Occipital lobe (tissue), 2 donors: Measurements from ENCODE around the gene PACS1. TPM values are rescaled to one million over a fixed set of nuclear protein-coding genes. Genes with fewer than 3 reads are reported as not detected.
"Not testable (repeated sequence)": the region's sequence is repeated elsewhere in the genome, so short reads cannot be mapped to it uniquely, and the experiment has no call there.

Experiments used
- DNase-seq: peaks from one replicate; lab custom pipeline; 2025; lab: John Stamatoyannopoulos, UW
- total RNA-seq: library from RNA; depleted of rRNA; stranded (reverse); fragments of >200 nt; gene quantifications from one replicate; pipeline ENCODE4 v1.2.3, GENCODE V29; 2014

The PACS1 gene
- 34.5 TPM for total RNA-seq

DNA sequence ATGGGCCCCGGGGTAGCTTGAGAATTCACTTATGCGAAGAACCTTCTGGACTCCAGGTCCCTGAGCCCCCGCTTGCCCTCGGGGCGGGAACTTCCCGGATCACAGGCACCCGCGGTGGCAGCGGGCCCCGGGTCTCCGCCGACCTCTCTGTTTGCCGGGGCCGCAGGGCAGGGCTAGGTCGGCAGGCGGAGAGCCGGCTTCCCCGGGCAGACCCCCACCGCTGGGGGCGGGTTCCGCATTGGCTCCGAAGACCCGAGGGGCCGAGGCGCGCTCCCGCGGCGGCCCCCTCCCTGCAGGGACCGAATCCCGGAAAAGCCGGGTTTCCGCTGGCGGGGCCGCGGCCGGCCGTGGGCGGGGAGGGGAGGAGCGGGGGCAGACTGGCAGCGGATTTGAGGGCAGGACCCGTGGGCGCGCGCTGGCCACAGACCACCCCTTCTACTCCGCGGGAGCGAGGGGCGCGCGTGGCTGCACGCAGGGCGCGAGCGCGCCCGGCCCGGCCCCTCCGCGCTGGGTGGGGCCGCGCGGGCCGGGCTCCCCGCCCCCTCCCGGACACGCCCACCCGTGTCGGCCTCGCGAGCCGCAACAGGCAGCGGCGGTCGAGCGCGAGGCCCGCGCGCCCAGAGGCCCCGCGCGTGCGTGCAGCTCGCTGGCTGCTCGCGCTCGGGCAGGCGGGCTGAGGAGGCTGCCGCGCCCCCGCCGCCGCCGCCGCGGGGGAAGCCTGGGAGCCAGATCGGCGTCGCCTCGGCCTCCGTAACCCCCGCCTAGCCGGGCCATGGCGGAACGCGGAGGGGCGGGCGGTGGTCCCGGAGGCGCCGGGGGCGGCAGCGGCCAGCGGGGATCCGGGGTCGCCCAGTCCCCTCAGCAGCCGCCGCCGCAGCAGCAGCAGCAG is at the start of gene PACS1:
PACS1 (plus strand) TSS at position 558 of the 889 bp plus-strand sequence; CDS start at position 773, 215 bp downstream.
- peak; percentile 50 for DNase-seq

- DNase-seq, result no peak
These were observed 49.3 kb upstream of the PACS1 start for GRCh38 chr11:66020618-66021357.

- DNase-seq, result no peak
These were observed 47.5 kb upstream of the PACS1 start for GRCh38 chr11:66022401-66023185.

GRCh38 chr11:66023186-66023440 is 47.0 kb upstream of the PACS1 start:
- not testable (repeated sequence) for DNase-seq

- DNase-seq, result no peak
These were observed 44.0 kb upstream of the PACS1 start, which contains the start of gene CATSPER1 for GRCh38 chr11:66026017-66026529. CATSPER1 (minus strand) TSS chr11:66026479; CDS start chr11:66026379, 100 bp downstream.

DNA sequence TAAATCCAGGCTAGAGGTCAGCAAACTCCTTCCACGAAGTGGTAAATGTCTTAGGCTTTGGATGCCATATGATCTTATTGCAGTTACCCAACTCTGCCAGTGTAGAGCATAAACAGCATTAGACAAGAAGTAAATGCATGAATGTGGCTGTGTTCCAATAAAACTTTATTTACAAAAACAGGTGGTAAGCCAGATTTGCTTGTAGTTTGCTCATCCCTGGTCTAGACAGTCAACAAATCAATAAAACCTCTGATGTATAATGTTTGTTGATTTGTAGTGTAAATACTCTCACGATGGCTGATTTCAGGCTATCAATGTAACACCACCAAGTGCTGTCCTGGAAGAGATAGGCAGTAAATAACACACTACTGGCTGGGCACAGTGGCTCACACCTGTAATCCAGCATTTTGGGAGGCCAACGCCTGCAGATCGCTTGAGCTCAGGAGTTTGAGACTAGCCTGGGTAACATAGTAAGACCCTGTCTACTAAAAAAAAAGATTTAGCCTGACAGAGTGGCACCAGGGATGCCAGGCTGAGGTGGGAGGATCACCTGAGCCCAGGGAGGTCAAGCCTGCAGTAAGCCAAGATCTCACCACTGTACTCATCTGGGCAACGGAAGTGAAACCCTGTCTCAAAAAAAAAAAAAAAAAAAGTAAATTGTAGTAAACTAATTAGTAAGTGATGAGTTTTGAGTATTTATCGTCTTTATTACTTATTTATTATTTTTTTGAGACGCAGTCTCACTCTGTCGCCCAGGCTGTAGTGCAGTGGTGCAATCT is 36.9 kb upstream of the PACS1 start:
- no peak for DNase-seq

GRCh38 chr11:66035653-66036333 is 34.3 kb upstream of the PACS1 start:
- no peak for DNase-seq

DNA sequence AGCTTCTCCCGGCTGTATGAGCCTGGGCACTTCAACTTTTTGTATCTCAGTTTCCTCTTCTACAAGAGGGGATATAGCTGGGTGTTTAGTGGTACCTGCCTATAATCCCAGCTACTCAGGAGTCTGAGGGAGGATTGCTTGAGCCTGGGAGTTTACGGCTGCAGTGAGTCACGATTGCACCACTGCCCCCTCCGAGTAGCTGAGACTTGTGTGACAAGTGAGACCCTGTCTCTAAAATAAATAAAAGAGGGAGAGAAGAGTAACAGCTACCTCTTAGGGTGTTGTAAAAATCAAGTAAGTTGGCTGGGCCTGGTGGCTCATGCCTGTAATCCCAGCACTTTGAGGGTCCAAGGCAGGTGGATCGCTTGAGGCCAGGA is 33.8 kb upstream of the PACS1 start:
- no peak for DNase-seq

DNA sequence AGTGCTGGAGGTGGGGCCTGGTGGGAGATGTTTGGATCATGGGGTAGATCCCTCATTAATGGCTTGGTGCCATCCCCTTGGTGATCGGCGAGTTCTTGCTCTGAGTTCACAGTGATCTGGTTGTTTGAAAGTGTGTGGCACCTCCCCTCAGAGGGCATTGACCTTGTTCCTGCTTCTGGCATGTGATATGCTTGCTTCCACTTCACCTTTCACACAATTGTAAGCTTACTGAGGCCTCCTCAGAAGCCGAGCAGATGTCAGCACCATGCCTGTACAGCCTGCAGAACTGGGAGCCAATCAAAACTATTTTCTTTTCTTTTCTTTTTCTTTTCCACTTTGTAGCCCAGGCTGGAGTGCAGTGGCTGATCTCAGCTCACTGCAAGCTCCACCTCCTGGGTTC is 32.7 kb upstream of the PACS1 start:
- no peak for DNase-seq

- DNase-seq, result no peak
These were observed 30.3 kb upstream of the PACS1 start for GRCh38 chr11:66039765-66040164.

DNA sequence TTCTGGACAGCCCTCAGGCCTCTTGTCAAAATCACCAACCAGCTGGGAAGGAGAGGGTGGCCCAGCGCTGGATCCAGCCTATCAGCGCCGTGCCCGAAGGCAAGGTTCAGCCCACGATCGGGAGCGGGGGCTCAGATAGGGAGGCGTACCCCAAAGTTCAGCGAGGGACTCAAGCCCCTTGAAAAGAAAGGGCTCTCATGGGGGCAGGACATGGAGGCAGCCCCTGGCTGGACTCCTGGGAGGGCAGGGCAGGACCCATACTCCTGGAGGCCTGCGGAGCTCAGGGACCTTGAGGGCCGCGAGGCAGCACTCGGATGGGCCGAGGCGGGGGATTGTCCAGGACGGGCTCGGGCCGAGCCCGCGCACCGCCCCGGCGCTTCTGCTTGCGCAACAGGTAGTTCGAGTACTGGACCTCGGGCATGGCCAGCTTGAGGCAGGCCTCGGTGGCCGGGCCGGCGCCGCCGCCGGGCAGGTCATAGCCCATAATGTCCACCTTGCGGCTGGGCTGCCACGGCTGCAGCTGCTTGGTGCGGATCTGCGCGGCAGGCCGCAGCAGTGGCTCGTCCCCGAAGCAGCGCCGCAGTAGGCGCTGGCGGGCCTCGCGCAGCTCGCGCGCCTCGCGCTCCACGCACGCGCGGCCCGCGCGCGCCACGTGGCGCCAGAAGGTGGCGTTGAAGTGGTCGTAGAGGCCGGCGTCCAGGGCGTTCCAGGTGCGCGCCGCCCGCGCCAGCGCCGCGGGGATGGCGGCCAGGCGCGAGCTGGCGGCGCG is 27.7 kb upstream of the PACS1 start:
- DNase-seq, result no peak

DNA sequence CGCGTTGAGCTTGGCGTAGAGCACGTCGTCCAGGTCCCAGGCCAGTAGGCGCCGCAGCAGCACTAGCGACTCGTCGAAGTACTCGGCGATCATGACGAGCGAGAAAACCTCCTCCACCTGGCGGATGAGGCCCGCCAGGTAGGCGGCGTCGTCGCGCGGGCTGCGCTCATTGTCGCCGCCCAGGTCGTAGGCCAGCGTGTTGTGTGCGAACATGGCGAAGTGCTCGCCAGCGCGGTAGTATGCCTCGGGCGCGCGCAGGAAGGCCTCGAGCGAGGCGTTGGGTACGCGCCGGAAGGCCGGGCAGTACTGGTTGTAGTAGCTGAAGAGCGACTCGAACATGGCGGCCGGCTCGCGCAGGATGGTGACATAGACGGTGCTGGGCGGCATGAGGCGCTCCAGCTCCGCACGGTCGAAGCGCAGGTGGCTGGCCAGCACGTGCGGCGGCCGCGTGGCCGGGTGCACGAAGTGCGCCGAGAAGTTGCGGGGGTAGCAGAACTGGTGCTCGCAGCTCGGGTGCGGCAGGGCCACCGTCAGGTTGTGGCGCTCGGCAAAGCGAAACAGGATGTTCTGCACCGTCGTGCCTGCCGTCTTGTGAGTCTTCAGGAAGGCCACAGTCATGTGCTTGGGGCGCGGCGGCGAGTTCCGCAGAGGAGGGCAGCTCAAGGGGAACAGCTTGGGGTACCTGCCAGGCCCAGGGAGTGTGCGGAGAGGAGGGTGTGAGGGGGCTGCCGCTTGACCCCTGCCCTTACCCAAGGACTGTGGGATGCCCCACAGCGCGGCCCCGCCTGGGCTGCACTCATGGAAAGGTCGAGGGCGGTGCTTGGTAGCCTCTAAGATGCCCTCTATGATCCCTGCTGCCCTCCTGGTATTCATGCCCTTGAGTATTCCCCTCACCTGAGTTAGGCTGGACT is 26.8 kb upstream of the PACS1 start:
- DNase-seq, result no peak

- no peak for DNase-seq
These were observed 25.3 kb upstream of the PACS1 start for GRCh38 chr11:66044757-66045156.

GRCh38 chr11:66045177-66045639 is 24.9 kb upstream of the PACS1 start:
- peak; percentile 45 for DNase-seq

- no peak for DNase-seq
These were observed 23.2 kb upstream of the PACS1 start for GRCh38 chr11:66046901-66047300.

- no peak for DNase-seq
These were observed 22.3 kb upstream of the PACS1 start for GRCh38 chr11:66047541-66048365.

DNA sequence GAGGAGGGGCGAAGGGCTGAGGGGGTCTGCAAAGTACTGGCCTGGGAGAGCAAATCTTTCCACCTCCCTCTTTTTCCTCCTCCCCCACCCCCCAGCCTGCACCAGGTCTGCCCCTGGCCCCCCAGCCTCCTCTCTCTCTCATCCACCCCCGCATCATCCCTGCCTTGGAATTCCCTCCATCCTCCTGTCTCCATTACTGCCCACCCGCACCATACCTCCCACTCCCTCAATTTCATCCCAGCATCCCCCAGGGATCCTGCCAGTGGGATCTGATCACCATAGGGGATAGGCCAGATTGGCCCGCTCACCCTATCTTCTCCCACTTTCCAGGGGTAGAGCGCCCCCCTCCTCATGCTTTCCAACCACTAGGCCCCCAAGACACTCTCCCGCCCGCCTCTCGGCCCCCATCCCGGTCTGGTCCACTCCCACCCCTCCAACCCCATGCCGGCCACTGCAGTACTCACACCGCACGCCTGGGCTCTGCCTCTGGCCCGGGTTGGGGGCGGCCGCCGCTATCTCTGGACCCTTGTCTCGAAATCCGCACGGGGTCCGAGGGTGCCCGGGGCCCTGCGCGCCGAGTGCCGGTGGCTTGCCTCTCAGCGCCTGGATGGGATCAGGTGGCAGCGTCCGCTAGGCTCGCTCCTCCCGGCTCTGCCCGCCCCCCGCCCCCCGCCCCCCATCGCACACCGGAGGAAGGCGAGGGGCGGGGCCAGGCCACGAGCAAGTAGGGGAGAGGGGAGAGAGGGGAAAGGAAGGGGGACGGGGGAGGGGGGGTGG is 21.3 kb upstream of the PACS1 start, which contains the start of gene GAL3ST3:
GAL3ST3 (minus strand) TSS at position 615 of the 777 bp plus-strand sequence. CDS start 3,746 bp downstream, outside the sequence.
- DNase-seq, result no peak
